Body of pancreas (tissue), 4 donors: ENCODE results near the gene DLG2.

Source experiments
- POLR2A ChIP-seq, 3 donors: fragments of 450-650 bp; IDR thresholded peaks; one replicate each; pipeline ENCODE4 v1.6.1; 2016; ENCODE audit warnings: antibody characterized with exemption in 3 of 3, mild to moderate bottlenecking in 2 of 3
- TF ChIP-seq, protein P1 (sequence below), 7 experiments: fragments of 450-650 bp in 4 of 7; fragments of 200-600 bp in 3 of 7; sonication (generic) in 3 of 7; IDR thresholded peaks; one replicate each; pipeline ENCODE4 v1.5.1; 2016 to 2019; ENCODE audit warnings: antibody characterized with exemption in 7 of 7

DNA sequence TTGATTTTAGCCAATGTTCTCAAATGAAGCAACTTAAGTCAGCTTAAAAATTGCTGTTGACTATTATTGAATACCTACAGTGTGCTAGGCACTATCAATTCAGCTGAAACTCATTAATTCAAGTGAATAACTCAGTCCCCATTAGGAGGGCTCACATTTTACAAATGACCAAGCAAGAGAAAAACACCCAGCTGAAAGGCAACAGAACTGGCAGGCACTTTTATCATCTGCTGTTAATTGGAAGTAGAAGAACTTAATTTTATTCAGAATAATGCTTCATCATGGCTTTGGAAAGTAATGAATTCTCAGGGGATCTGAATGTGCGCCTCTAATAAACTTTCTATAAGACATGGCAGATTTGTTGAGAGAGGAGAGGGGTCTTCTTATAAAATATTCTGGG is 1066.9 kb downstream of the DLG2 start:
- TF ChIP-seq, protein P1, sequence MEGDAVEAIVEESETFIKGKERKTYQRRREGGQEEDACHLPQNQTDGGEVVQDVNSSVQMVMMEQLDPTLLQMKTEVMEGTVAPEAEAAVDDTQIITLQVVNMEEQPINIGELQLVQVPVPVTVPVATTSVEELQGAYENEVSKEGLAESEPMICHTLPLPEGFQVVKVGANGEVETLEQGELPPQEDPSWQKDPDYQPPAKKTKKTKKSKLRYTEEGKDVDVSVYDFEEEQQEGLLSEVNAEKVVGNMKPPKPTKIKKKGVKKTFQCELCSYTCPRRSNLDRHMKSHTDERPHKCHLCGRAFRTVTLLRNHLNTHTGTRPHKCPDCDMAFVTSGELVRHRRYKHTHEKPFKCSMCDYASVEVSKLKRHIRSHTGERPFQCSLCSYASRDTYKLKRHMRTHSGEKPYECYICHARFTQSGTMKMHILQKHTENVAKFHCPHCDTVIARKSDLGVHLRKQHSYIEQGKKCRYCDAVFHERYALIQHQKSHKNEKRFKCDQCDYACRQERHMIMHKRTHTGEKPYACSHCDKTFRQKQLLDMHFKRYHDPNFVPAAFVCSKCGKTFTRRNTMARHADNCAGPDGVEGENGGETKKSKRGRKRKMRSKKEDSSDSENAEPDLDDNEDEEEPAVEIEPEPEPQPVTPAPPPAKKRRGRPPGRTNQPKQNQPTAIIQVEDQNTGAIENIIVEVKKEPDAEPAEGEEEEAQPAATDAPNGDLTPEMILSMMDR (IDR thresholded peaks at IDR 0.05) = no peak
- TF ChIP-seq POLR2A (IDR thresholded peaks at IDR 0.05) = no peak
